HG03139 (cell line): ENCODE measurements around the gene TEX28.
"Not testable (repeated sequence)": the region's sequence is repeated elsewhere in the genome, so short reads cannot be mapped to it uniquely, and the experiment has no call there.

ENCODE experiments used
- ATAC-seq: cut with Tn5 transposase; IDR thresholded peaks from one replicate; pipeline ENCODE4 v1.9.1; 2021; ENCODE audit not compliant: unreplicated experiment

Gene TEX28

GRCh38 chrX:154247377-154248045 is 47.4 kb downstream of the TEX28 start:
- ATAC-seq = not testable (repeated sequence)

- ATAC-seq = not testable (repeated sequence)
These were observed 54.9 kb downstream of the TEX28 start for GRCh38 chrX:154239982-154240503.

GRCh38 chrX:154238939-154239559 is 55.9 kb downstream of the TEX28 start:
- not testable (repeated sequence) for ATAC-seq

GRCh38 chrX:154233620-154234019 is 61.3 kb downstream of the TEX28 start:
- ATAC-seq = not testable (repeated sequence)

GRCh38 chrX:154231443-154231842 is 63.5 kb downstream of the TEX28 start:
- ATAC-seq = not testable (repeated sequence)

- ATAC-seq = not testable (repeated sequence)
These were observed 68.2 kb downstream of the TEX28 start for GRCh38 chrX:154226706-154227105.

GRCh38 chrX:154225292-154225691 is 69.6 kb downstream of the TEX28 start:
- ATAC-seq = not testable (repeated sequence)
